H9 (cell line): Measurements from ENCODE around the gene CLCN6. TPM values are rescaled to one million over a fixed set of nuclear protein-coding genes. Genes with fewer than 3 reads are reported as not detected.

Experiments used
- DNase-seq: peaks from one replicate; pipeline ENCODE4 v3.0.0-alpha.2; 2017
- H2AFZ ChIP-seq: one replicate; pipeline ENCODE4 v1.6.1; 2013; ENCODE audit warnings: mild to moderate bottlenecking, low read length, control low read depth, moderate library complexity
- H2AK5ac ChIP-seq: 2 replicates; pipeline ENCODE4 v1.6.1; 2013; ENCODE audit warnings: low read length, control low read depth, mixed read lengths; ENCODE audit not compliant: insufficient read length
- H2BK120ac ChIP-seq: one replicate; pipeline ENCODE4 v1.6.1; 2013; ENCODE audit warnings: low read depth, mild to moderate bottlenecking, low read length, control low read depth, inconsistent platforms; ENCODE audit not compliant: poor library complexity, severe bottlenecking
- H2BK12ac ChIP-seq: 2 replicates; pipeline ENCODE4 v1.6.1; 2013; ENCODE audit warnings: low read length, control low read depth, mixed read lengths, low read depth; ENCODE audit not compliant: insufficient read length
- H2BK15ac ChIP-seq: 2 replicates; pipeline ENCODE4 v1.6.1; 2013; ENCODE audit warnings: low read depth, low read length, control low read depth
- H2BK20ac ChIP-seq: one replicate; pipeline ENCODE4 v1.6.1; 2013; ENCODE audit warnings: low read depth, mild to moderate bottlenecking, low read length, control low read depth, inconsistent platforms; ENCODE audit not compliant: poor library complexity, severe bottlenecking
- H2BK5ac ChIP-seq: 2 replicates; pipeline ENCODE4 v1.6.1; 2013; ENCODE audit warnings: low read length, control low read depth, mixed read lengths; ENCODE audit not compliant: insufficient read length
- H3K14ac ChIP-seq: 2 replicates; pipeline ENCODE4 v1.6.1; 2013; ENCODE audit warnings: low read length, control low read depth; ENCODE audit not compliant: insufficient read depth
- H3K18ac ChIP-seq: 2 replicates; pipeline ENCODE4 v1.6.1; 2013; ENCODE audit warnings: low read depth, mild to moderate bottlenecking, mixed read lengths, low read length, control low read depth; ENCODE audit not compliant: insufficient read length
- H3K23ac ChIP-seq: 2 replicates; pipeline ENCODE4 v1.6.1; 2013; ENCODE audit warnings: low read length, control low read depth, mixed read lengths, low read depth; ENCODE audit not compliant: insufficient read length
- H3K23me2 ChIP-seq: 2 replicates; pipeline ENCODE4 v1.6.1; 2013; ENCODE audit warnings: low read depth, mild to moderate bottlenecking, mixed read lengths, low read length, control low read depth; ENCODE audit not compliant: insufficient read length, poor library complexity, severe bottlenecking
- H3K27ac ChIP-seq: 2 replicates; pipeline ENCODE4 v1.5.1; 2013; ENCODE audit warnings: low read length, control low read depth, mixed read lengths, low read depth; ENCODE audit not compliant: insufficient read length
- H3K27me3 ChIP-seq: 2 replicates; pipeline ENCODE4 v1.6.1; 2013; ENCODE audit warnings: low read length, control low read depth, inconsistent platforms; ENCODE audit not compliant: insufficient read depth
- H3K4ac ChIP-seq: 2 replicates; pipeline ENCODE4 v1.6.1; 2013; ENCODE audit warnings: low read depth, mild to moderate bottlenecking, control low read depth, inconsistent platforms, low read length, moderate library complexity
- H3K4me1 ChIP-seq: 2 replicates; pipeline ENCODE4 v1.6.1; 2013; ENCODE audit warnings: low read length, control low read depth, inconsistent platforms; ENCODE audit not compliant: insufficient read depth
- H3K4me2 ChIP-seq: 2 replicates; pipeline ENCODE4 v1.6.1; 2013; ENCODE audit warnings: low read length, control low read depth, mixed read lengths; ENCODE audit not compliant: insufficient read length, insufficient read depth
- H3K56ac ChIP-seq: 2 replicates; pipeline ENCODE4 v1.6.1; 2013; ENCODE audit warnings: low read depth, mild to moderate bottlenecking, mixed read lengths, low read length, control low read depth; ENCODE audit not compliant: insufficient read length
- H3K79me1 ChIP-seq: 2 replicates; pipeline ENCODE4 v1.6.1; 2013; ENCODE audit warnings: low read depth, mild to moderate bottlenecking, moderate library complexity, low read length, control low read depth, inconsistent platforms; ENCODE audit not compliant: insufficient read depth, poor library complexity, severe bottlenecking
- H3K79me2 ChIP-seq: 2 replicates; pipeline ENCODE4 v1.6.1; 2013; ENCODE audit warnings: low read length, control low read depth, inconsistent platforms; ENCODE audit not compliant: insufficient read depth
- H3K9ac ChIP-seq: 2 replicates; pipeline ENCODE4 v1.6.1; 2013; ENCODE audit warnings: low read length, control low read depth, mixed read lengths; ENCODE audit not compliant: insufficient read length; ENCODE audit errors: extremely low read depth
- H3K9me3 ChIP-seq: one replicate; pipeline ENCODE4 v1.6.1; 2013; ENCODE audit warnings: low read depth, low read length, inconsistent platforms; ENCODE audit not compliant: control insufficient read depth
- H3T11ph ChIP-seq: one replicate; pipeline ENCODE4 v1.6.1; 2013; ENCODE audit warnings: mild to moderate bottlenecking, low read length, control low read depth, inconsistent platforms
- H4K20me1 ChIP-seq: one replicate; pipeline ENCODE4 v1.6.1; 2013; ENCODE audit not compliant: control insufficient read depth, insufficient read length, insufficient read depth
- H4K5ac ChIP-seq: 2 replicates; pipeline ENCODE4 v1.6.1; 2013; ENCODE audit warnings: low read depth, mild to moderate bottlenecking, mixed read lengths, low read length, control low read depth; ENCODE audit not compliant: insufficient read length
- H4K8ac ChIP-seq: replicated peaks from 2 replicates; pipeline ENCODE4 v1.6.1; 2013; ENCODE audit warnings: low read length, control low read depth, mixed read lengths, low read depth; ENCODE audit not compliant: insufficient read length
- H4K91ac ChIP-seq: 2 replicates; pipeline ENCODE4 v1.6.1; 2013; ENCODE audit warnings: low read depth, mild to moderate bottlenecking, moderate library complexity, mixed read lengths, low read length, control low read depth; ENCODE audit not compliant: insufficient read length
- H3K27ac Mint-ChIP-seq, 3 experiments: 2 replicates in 2 of 3; 3 replicates in 1 of 3; pipeline ENCODE4 v1.8.0; 2020 to 2021; ENCODE audit warnings: mixed read lengths in 3 of 3, mild to moderate bottlenecking in 1 of 3, moderate library complexity in 1 of 3
- H3K27me3 Mint-ChIP-seq: 2 replicates; pipeline ENCODE4 v1.8.0; 2021; ENCODE audit warnings: low read depth, mild to moderate bottlenecking, moderate library complexity, mixed read lengths
- H3K36me3 Mint-ChIP-seq, 3 experiments: 2 replicates in 2 of 3; 3 replicates in 1 of 3; pipeline ENCODE4 v1.8.0; 2020 to 2021; ENCODE audit warnings: low read depth in 3 of 3, mixed read lengths in 3 of 3; ENCODE audit not compliant: insufficient read depth in 1 of 3
- H3K4me1 Mint-ChIP-seq, 2 experiments: 2 replicates each; pipeline ENCODE4 v1.8.0; 2020; ENCODE audit warnings: mixed read lengths in 2 of 2
- H3K4me3 Mint-ChIP-seq, 2 experiments: 2 replicates in 1 of 2; 3 replicates in 1 of 2; pipeline ENCODE4 v1.8.0; 2020 to 2021; ENCODE audit warnings: mild to moderate bottlenecking in 2 of 2, mixed read lengths in 2 of 2, moderate library complexity in 1 of 2
- H3K9me3 Mint-ChIP-seq, 2 experiments: 2 replicates in 1 of 2; 3 replicates in 1 of 2; pipeline ENCODE4 v1.8.0; 2020; ENCODE audit warnings: mild to moderate bottlenecking in 2 of 2, mixed read lengths in 2 of 2, moderate library complexity in 1 of 2
- WGBS: extraction: QIAGEN DNeasy Blood & Tissue Kit; methylation state at CpG from one replicate; pipeline ENCODE4 v1.1.7; 2013; ENCODE audit warnings: missing lambda C conversion rate, low lambda C conversion rate, mixed read lengths; ENCODE audit not compliant: insufficient read length; ENCODE audit errors: extremely low coverage; 5-methylcytosine and 5-hydroxymethylcytosine counted together
- total RNA-seq: library from RNA; stranded (reverse); gene quantifications from 2 replicates; pipeline ENCODE4 v1.2.1, GENCODE V29; 2021
- TF ChIP-seq, protein P1 (sequence below): fragments of 200-600 bp; sonication (generic); conservative IDR thresholded peaks from 3 replicates; pipeline ENCODE4 v1.8.0; 2021; ENCODE audit warnings: antibody characterized with exemption, mild to moderate bottlenecking

CLCN6 gene
- total RNA-seq, 1 experiment from 2014 or later, result 20.5 TPM

DNA sequence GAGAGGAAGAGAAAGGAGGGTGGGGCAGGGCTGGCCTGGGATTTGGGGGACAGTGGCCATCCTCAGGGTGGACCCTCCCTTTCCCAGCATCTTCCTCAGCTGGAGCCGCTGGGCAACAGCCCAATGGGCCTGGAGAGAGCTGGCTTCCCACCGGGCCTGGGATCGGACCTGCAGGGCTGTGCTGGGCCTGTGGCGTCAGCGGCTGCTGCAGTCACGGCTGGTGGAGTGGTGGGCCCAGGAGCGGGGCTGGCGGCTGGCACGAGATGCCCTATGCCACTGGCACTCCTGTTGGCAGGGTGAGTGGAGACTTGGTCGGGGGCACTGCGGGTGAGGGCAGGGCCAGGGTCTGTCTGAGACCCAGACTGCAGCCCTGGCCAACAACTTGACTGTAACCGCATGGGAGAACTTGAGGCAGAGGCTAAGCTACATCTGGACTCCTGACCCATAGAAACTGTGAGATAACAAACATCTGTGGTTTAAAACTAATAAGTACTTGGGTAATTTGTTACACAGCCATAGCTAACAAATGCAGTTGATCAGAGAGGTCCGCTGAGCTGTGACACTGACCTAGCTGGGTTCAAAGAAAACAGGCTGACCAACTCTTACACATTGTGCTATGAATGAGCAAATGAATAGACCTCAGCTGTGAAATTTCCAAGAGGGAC, 26.1 kb upstream of the CLCN6 start:
- H3K9me3 ChIP-seq, result no peaks in the 10 kb centered on the region
- no peak overlapping the region for H3K4ac ChIP-seq
- no CpG with 5 or more reads among the region's 13 CpGs for WGBS
- DNase-seq, result no peak
- H2AK5ac ChIP-seq, result no peak overlapping the region
- H3K79me2 ChIP-seq, result no peaks in the 10 kb centered on the region
- no peak overlapping the region for H2BK12ac ChIP-seq
- no peaks in the 10 kb centered on the region for H3K36me3 Mint-ChIP-seq
- H4K5ac ChIP-seq, result no peak overlapping the region
- no peak overlapping the region for H2BK15ac ChIP-seq
- H2BK120ac ChIP-seq, result no peak overlapping the region
- H3K4me1 ChIP-seq, result no peaks in the 10 kb centered on the region
- H3K4me2 ChIP-seq, result no peak overlapping the region
- H3K27ac ChIP-seq, result no peak overlapping the region
- H3K79me1 ChIP-seq, result no peaks in the 10 kb centered on the region
- no peak overlapping the region for H3K18ac ChIP-seq
- H3K4me1 Mint-ChIP-seq, result peaks cover 4 to 6% of the 10 kb centered on the region in 2 experiments; a peak in 2 of 4 replicates
- no peak overlapping the region for H4K91ac ChIP-seq
- H4K20me1 ChIP-seq, result no peaks in the 10 kb centered on the region
- H3K27me3 ChIP-seq, result no peaks in the 10 kb centered on the region
- H2AFZ ChIP-seq, result no peak overlapping the region
- H3K14ac ChIP-seq, result no peak overlapping the region
- no peak overlapping the region for H3K4me3 Mint-ChIP-seq
- TF ChIP-seq, protein P1, sequence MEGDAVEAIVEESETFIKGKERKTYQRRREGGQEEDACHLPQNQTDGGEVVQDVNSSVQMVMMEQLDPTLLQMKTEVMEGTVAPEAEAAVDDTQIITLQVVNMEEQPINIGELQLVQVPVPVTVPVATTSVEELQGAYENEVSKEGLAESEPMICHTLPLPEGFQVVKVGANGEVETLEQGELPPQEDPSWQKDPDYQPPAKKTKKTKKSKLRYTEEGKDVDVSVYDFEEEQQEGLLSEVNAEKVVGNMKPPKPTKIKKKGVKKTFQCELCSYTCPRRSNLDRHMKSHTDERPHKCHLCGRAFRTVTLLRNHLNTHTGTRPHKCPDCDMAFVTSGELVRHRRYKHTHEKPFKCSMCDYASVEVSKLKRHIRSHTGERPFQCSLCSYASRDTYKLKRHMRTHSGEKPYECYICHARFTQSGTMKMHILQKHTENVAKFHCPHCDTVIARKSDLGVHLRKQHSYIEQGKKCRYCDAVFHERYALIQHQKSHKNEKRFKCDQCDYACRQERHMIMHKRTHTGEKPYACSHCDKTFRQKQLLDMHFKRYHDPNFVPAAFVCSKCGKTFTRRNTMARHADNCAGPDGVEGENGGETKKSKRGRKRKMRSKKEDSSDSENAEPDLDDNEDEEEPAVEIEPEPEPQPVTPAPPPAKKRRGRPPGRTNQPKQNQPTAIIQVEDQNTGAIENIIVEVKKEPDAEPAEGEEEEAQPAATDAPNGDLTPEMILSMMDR, result no peak
- no peak overlapping the region for H3K27ac Mint-ChIP-seq
- H3K23me2 ChIP-seq, result no peaks in the 10 kb centered on the region
- no peak overlapping the region for H3T11ph ChIP-seq
- H2BK5ac ChIP-seq, result no peak overlapping the region
- no peak overlapping the region for H3K23ac ChIP-seq
- H3K9ac ChIP-seq, result no peak overlapping the region
- H3K56ac ChIP-seq, result no peak overlapping the region
- no peak overlapping the region for H4K8ac ChIP-seq
- no peaks in the 10 kb centered on the region for H3K9me3 Mint-ChIP-seq
- H3K27me3 Mint-ChIP-seq, result peaks cover 4% of the 10 kb centered on the region; the same call in 1 of the 2 replicates
- no peak overlapping the region for H2BK20ac ChIP-seq
